Keratinocyte (primary cell): ENCODE results near the gene ZNF385A. TPM values are rescaled to one million over a fixed set of nuclear protein-coding genes. Genes with fewer than 3 reads are reported as not detected.

Source experiments
- DNase-seq: peaks from one replicate; pipeline ENCODE4 v3.0.0-alpha.2; 2011; ENCODE audit warnings: low read depth, missing footprints, low spot score
- FAIRE-seq: peaks from 2 replicates; lab custom pipeline; 2011; peaks lifted over from hg19 to GRCh38; lab: Jason Lieb, UNC
- H2AFZ ChIP-seq: 2 replicates; pipeline ENCODE4 v1.6.0; 2012; ENCODE audit warnings: low read length, control low read depth, inconsistent platforms; ENCODE audit not compliant: control insufficient read depth
- H3K27ac ChIP-seq: 2 replicates; pipeline ENCODE4 v1.5.1; 2011; ENCODE audit warnings: low read length; ENCODE audit not compliant: control insufficient read depth, insufficient read depth
- H3K27me3 ChIP-seq: 3 replicates; pipeline ENCODE4 v1.6.0; 2011; ENCODE audit warnings: low read length; ENCODE audit not compliant: control insufficient read depth, insufficient read depth; ENCODE audit errors: extremely low read depth
- H3K36me3 ChIP-seq, 2 experiments: 2 replicates in 1 of 2; 3 replicates in 1 of 2; pipeline ENCODE4 v1.5.1; 2011; ENCODE audit warnings: low read length in 2 of 2, mild to moderate bottlenecking in 1 of 2; ENCODE audit not compliant: control insufficient read depth in 2 of 2, insufficient read depth in 2 of 2; ENCODE audit errors: extremely low read depth in 1 of 2
- H3K4me1 ChIP-seq: 3 replicates; pipeline ENCODE4 v1.5.1; 2011; ENCODE audit warnings: low read length; ENCODE audit not compliant: control insufficient read depth, insufficient read depth; ENCODE audit errors: extremely low read depth
- H3K4me2 ChIP-seq: 3 replicates; pipeline ENCODE4 v1.6.0; 2011; ENCODE audit warnings: low read depth, low read length; ENCODE audit not compliant: control insufficient read depth, insufficient read depth; ENCODE audit errors: extremely low read depth
- H3K4me3 ChIP-seq, 3 experiments: fragments of 200-600 bp in 1 of 3; sonication (generic) in 1 of 3; 2 replicates in 2 of 3; 3 replicates in 1 of 3; pipeline ENCODE4 v1.5.1; 2011 to 2016; ENCODE audit warnings: low read length in 3 of 3, mild to moderate bottlenecking in 3 of 3, control low read depth in 2 of 3, inconsistent platforms in 1 of 3, low read depth in 1 of 3, mixed read lengths in 1 of 3, mixed run types in 1 of 3, moderate library complexity in 1 of 3; ENCODE audit not compliant: control insufficient read depth in 2 of 3, insufficient read depth in 2 of 3; ENCODE audit errors: extremely low read depth in 1 of 3
- H3K79me2 ChIP-seq: 2 replicates; pipeline ENCODE4 v1.6.0; 2012; ENCODE audit warnings: low read length; ENCODE audit not compliant: control insufficient read depth, insufficient read depth
- H3K9ac ChIP-seq: 3 replicates; pipeline ENCODE4 v1.6.0; 2011; ENCODE audit warnings: low read length; ENCODE audit not compliant: control insufficient read depth, insufficient read depth; ENCODE audit errors: extremely low read depth
- H3K9me1 ChIP-seq: 3 replicates; pipeline ENCODE4 v1.6.0; 2011; ENCODE audit warnings: low read length; ENCODE audit not compliant: control insufficient read depth, insufficient read depth; ENCODE audit errors: extremely low read depth
- H3K9me3 ChIP-seq: 2 replicates; pipeline ENCODE4 v1.5.1; 2012; ENCODE audit warnings: low read depth, low read length; ENCODE audit not compliant: control insufficient read depth
- H4K20me1 ChIP-seq: 3 replicates; pipeline ENCODE4 v1.6.0; 2011; ENCODE audit warnings: low read length; ENCODE audit not compliant: control insufficient read depth, insufficient read depth; ENCODE audit errors: extremely low read depth
- EZH2 ChIP-seq: IDR thresholded peaks from one replicate; pipeline ENCODE4 v1.6.1; 2012; ENCODE audit warnings: inconsistent platforms, mild to moderate bottlenecking, low read length, moderate library complexity
- dilution Hi-C: fragments of 300-500 bp; cut with MboI; formaldehyde crosslinking; loops from one replicate; pipeline ENCODE4 v1.7.0; 2020; ENCODE audit warnings: low sequenced_read_pairs; ENCODE audit not compliant: extremely low pct_ligation_motif_present
- polyA plus RNA-seq, 5 experiments: library from polyadenylated mRNA; depleted of rRNA in 3 of 5; stranded (reverse) in 3 of 5; stranded (forward) in 1 of 5; unstranded in 1 of 5; fragments of >200 nt; gene quantifications; 1 replicate in 1 of 5; 2 replicates in 3 of 5; 3 replicates in 1 of 5; pipeline versions ENCODE4 v1.2.1 to v1.2.3, GENCODE V29; 2011 to 2012; ENCODE audit warnings: missing spikeins in 2 of 5, low read depth in 1 of 5, low replicate concordance in 1 of 5
- TF ChIP-seq, protein P1 (sequence below), 3 experiments: IDR thresholded peaks in 1 of 3; conservative IDR thresholded peaks in 1 of 3; optimal IDR thresholded peaks in 1 of 3; 2 replicates in 2 of 3; 3 replicates in 1 of 3; pipeline versions ENCODE3 to v1.5.1; 2011; ENCODE audit warnings: low read length in 3 of 3, mild to moderate bottlenecking in 3 of 3, moderate library complexity in 2 of 3, control low read depth in 1 of 3, inconsistent platforms in 1 of 3; ENCODE audit not compliant: insufficient read depth in 2 of 3; ENCODE audit errors: extremely low read depth in 1 of 3

Gene ZNF385A
- polyA plus RNA-seq, 1 donor (not counting 4 experiments of a cell fraction or from before 2014, with no cell fraction given), result 11.4 TPM

- peak overlapping the region; percentile 2 for H3K27ac ChIP-seq
- no peaks in the 10 kb centered on the region for H3K9me1 ChIP-seq
- no peaks in the 10 kb centered on the region for H4K20me1 ChIP-seq
- no peaks in the 10 kb centered on the region for H3K9me3 ChIP-seq
- FAIRE-seq (peak; percentile 51), DNase-seq (no peak)
- no peaks in the 10 kb centered on the region for H3K79me2 ChIP-seq
- H3K4me1 ChIP-seq, result peaks cover 21% of the 10 kb centered on the region
- H3K27me3 ChIP-seq, result no peaks in the 10 kb centered on the region
- TF ChIP-seq, protein P1, sequence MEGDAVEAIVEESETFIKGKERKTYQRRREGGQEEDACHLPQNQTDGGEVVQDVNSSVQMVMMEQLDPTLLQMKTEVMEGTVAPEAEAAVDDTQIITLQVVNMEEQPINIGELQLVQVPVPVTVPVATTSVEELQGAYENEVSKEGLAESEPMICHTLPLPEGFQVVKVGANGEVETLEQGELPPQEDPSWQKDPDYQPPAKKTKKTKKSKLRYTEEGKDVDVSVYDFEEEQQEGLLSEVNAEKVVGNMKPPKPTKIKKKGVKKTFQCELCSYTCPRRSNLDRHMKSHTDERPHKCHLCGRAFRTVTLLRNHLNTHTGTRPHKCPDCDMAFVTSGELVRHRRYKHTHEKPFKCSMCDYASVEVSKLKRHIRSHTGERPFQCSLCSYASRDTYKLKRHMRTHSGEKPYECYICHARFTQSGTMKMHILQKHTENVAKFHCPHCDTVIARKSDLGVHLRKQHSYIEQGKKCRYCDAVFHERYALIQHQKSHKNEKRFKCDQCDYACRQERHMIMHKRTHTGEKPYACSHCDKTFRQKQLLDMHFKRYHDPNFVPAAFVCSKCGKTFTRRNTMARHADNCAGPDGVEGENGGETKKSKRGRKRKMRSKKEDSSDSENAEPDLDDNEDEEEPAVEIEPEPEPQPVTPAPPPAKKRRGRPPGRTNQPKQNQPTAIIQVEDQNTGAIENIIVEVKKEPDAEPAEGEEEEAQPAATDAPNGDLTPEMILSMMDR (optimal IDR thresholded peaks at IDR 0.05 in 1 of 3, IDR thresholded peaks at IDR 0.05 in 1 of 3, conservative IDR thresholded peaks at IDR 0.05 in 1 of 3; ENCODE audit: extremely low read depth in 1 of 3, insufficient read depth in 2 of 3, low read length in 3 of 3), result peak; percentile 83 to 91 (median 87)
- TF ChIP-seq EZH2, result no peak
- peak overlapping the region; percentile 33 for H3K9ac ChIP-seq
- H3K4me2 ChIP-seq, result no peak overlapping the region
- no peak overlapping the region for H2AFZ ChIP-seq
- H3K4me3 ChIP-seq, result no peak overlapping the region
- dilution Hi-C loops, result no loop called here
- H3K36me3 ChIP-seq, result peaks cover 31 to 33% of the 10 kb centered on the region in 2 experiments
Measured at GRCh38 chr12:54368709-54369596, 15.6 kb downstream of the ZNF385A start.

DNA sequence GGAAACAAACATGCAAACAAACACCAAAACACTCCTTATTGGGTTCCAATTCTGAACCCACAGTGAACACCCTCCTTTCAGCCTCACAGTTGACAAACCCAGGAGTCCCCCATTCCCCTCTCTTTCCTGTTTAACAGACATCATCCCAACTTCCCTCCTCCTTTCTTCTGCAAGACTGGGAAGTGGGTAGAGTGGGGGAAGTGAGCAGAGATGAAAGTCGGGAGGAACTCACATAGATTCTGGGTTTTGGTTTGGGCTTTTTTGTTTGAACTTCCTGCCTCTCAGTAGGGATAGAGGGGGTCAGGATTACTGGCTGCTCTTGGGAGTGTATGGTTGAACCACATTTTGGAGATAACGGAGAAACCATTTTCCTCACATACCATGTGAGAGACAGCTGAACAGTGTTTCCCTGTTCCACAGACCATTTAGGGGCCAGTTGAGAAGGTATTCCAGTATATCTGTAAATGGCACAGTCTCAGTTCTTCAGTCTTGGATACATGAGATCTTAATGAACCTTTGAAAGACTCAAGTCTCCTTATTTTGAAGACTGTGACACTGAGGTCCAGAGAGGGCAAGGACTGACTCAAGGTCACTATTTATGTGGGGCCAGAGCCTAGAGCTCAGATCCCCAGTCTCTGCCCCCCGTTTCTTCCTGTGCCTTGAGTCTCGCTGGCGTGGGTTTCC, 16.4 kb downstream of the ZNF385A start:
- no peak overlapping the region for H2AFZ ChIP-seq
- FAIRE-seq, result peak; percentile 5
- no peak for TF ChIP-seq EZH2
- TF ChIP-seq, protein P1 (optimal IDR thresholded peaks at IDR 0.05 in 1 of 3, IDR thresholded peaks at IDR 0.05 in 1 of 3, conservative IDR thresholded peaks at IDR 0.05 in 1 of 3; ENCODE audit: extremely low read depth in 1 of 3, insufficient read depth in 2 of 3, low read length in 3 of 3), result no peak
- DNase-seq, result no peak
- peaks cover 13% of the 10 kb centered on the region for H3K4me1 ChIP-seq
- no peak overlapping the region for H3K4me3 ChIP-seq
- H3K79me2 ChIP-seq, result no peaks in the 10 kb centered on the region
- peak overlapping the region; percentile 2 for H3K27ac ChIP-seq
- no peaks in the 10 kb centered on the region for H3K27me3 ChIP-seq
- H3K4me2 ChIP-seq, result no peak overlapping the region
- no peaks in the 10 kb centered on the region for H4K20me1 ChIP-seq
- no peaks in the 10 kb centered on the region for H3K9me1 ChIP-seq
- peaks cover 25% of the 10 kb centered on the region in 2 experiments for H3K36me3 ChIP-seq
- no peaks in the 10 kb centered on the region for H3K9me3 ChIP-seq
- dilution Hi-C loops, result no loop called here
- H3K9ac ChIP-seq, result peak overlapping the region; percentile 33
